ENCODE data around the gene NMNAT2. TPM values are rescaled to one million over a fixed set of nuclear protein-coding genes. Genes with fewer than 3 reads are reported as not detected.

The NMNAT2 gene
- total RNA-seq, 1 donor from 2014 or later = 0.49 TPM

GRCh38 chr1:183303901-183304300 is 114.3 kb downstream of the NMNAT2 start:
- no peak overlapping the region for H3K4me3 ChIP-seq
- H3F3A ChIP-seq (ENCODE audit: low read depth) = no peaks in the 10 kb centered on the region
- Mint-ChIP-seq H3K27ac (no peak overlapping the region), H3K27me3 (ENCODE audit: insufficient read depth, low read depth) (peaks cover 8% of the 10 kb centered on the region), H3K9me3 (peaks cover 4% of the 10 kb centered on the region), H3K4me3 (no peak overlapping the region), H3K36me3 (peaks cover 3% of the 10 kb centered on the region), H3K4me1 (peaks cover 19% of the 10 kb centered on the region)
- no peaks in the 10 kb centered on the region for H3K79me2 ChIP-seq (ENCODE audit: low read depth)
- H3K9ac ChIP-seq = no peak overlapping the region
- H3K27ac ChIP-seq = no peak overlapping the region
- H2AFZ ChIP-seq (replicated peaks) = no peak overlapping the region
- H3K27me3 ChIP-seq = no peaks in the 10 kb centered on the region
- DNase-seq (ENCODE audit: low spot score) = no peak
- H3K9me3 ChIP-seq (ENCODE audit: low read depth) = no peaks in the 10 kb centered on the region
- no peaks in the 10 kb centered on the region for H3K36me3 ChIP-seq
- peaks cover 16% of the 10 kb centered on the region for H3K4me1 ChIP-seq
- no peaks in the 10 kb centered on the region for H4K20me1 ChIP-seq (ENCODE audit: low read depth)
- no peak overlapping the region for H3K4me2 ChIP-seq
- TF ChIP-seq EZH2 (IDR thresholded peaks at IDR 0.05) = no peak
- no peak for TF ChIP-seq CTCF (IDR thresholded peaks at IDR 0.05)
- TF ChIP-seq EZH2phosphoT487 (IDR thresholded peaks at IDR 0.05) = no peak

GRCh38 chr1:183303323-183303645 is 114.9 kb downstream of the NMNAT2 start:
- no peak overlapping the region for H3K4me2 ChIP-seq
- no peak overlapping the region for H3K9ac ChIP-seq
- peak overlapping the region; percentile 43 for H2AFZ ChIP-seq (replicated peaks)
- no peaks in the 10 kb centered on the region for H3K27me3 ChIP-seq
- DNase-seq (ENCODE audit: low spot score) = no peak
- TF ChIP-seq EZH2 (IDR thresholded peaks at IDR 0.05) (no peak), EZH2phosphoT487 (IDR thresholded peaks at IDR 0.05) (no peak), CTCF (IDR thresholded peaks at IDR 0.05) (no peak)
- no peaks in the 10 kb centered on the region for H3K9me3 ChIP-seq (ENCODE audit: low read depth)
- no peak overlapping the region for H3K4me3 ChIP-seq
- no peaks in the 10 kb centered on the region for H3F3A ChIP-seq (ENCODE audit: low read depth)
- Mint-ChIP-seq H3K36me3 (no peaks in the 10 kb centered on the region), H3K4me3 (no peak overlapping the region), H3K27ac (no peak overlapping the region), H3K9me3 (no peaks in the 10 kb centered on the region), H3K4me1 (peaks cover 16% of the 10 kb centered on the region), H3K27me3 (ENCODE audit: insufficient read depth, low read depth) (peaks cover 6% of the 10 kb centered on the region)
- H3K4me1 ChIP-seq = peaks cover 16% of the 10 kb centered on the region
- no peaks in the 10 kb centered on the region for H3K36me3 ChIP-seq
- H3K79me2 ChIP-seq (ENCODE audit: low read depth) = no peaks in the 10 kb centered on the region
- H3K27ac ChIP-seq = no peak overlapping the region
- H4K20me1 ChIP-seq (ENCODE audit: low read depth) = no peaks in the 10 kb centered on the region

GRCh38 chr1:183302452-183303322 is 115.5 kb downstream of the NMNAT2 start:
- Histone ChIP-seq H3K4me2 (no peak overlapping the region), H3K79me2 (ENCODE audit: low read depth) (no peaks in the 10 kb centered on the region), H3K4me3 (no peak overlapping the region), H3K4me1 (peaks cover 16% of the 10 kb centered on the region), H4K20me1 (ENCODE audit: low read depth) (no peaks in the 10 kb centered on the region), H3F3A (ENCODE audit: low read depth) (no peaks in the 10 kb centered on the region), H3K27me3 (no peaks in the 10 kb centered on the region), H3K9ac (no peak overlapping the region), H3K36me3 (no peaks in the 10 kb centered on the region), H3K27ac (no peak overlapping the region), H2AFZ (replicated peaks) (peak overlapping the region; percentile 43), H3K9me3 (ENCODE audit: low read depth) (no peaks in the 10 kb centered on the region)
- H3K4me1 Mint-ChIP-seq = peaks cover 16% of the 10 kb centered on the region
- no peaks in the 10 kb centered on the region for H3K9me3 Mint-ChIP-seq
- TF ChIP-seq CTCF (IDR thresholded peaks at IDR 0.05) (no peak), EZH2phosphoT487 (IDR thresholded peaks at IDR 0.05) (no peak), EZH2 (IDR thresholded peaks at IDR 0.05) (no peak)
- H3K4me3 Mint-ChIP-seq = no peak overlapping the region
- DNase-seq (ENCODE audit: low spot score) = no peak
- H3K36me3 Mint-ChIP-seq = no peaks in the 10 kb centered on the region
- peak overlapping the region; percentile 7 for H3K27ac Mint-ChIP-seq
- H3K27me3 Mint-ChIP-seq (ENCODE audit: insufficient read depth, low read depth) = peaks cover 6% of the 10 kb centered on the region
